Measurements from ENCODE around the gene HS3ST3B1. TPM values are rescaled to one million over a fixed set of nuclear protein-coding genes. Genes with fewer than 3 reads are reported as not detected.

HS3ST3B1 gene
- total RNA-seq (10 to 100 TPM; 37.5 to 37.6 TPM), polyA plus RNA-seq (10 to 100 TPM in 2 of 3 donors, 1 to 10 TPM in 1; 9.2 to 12.7 (median 11.8) TPM), total RNA-seq (14.3 to 64.9 (median 26.2) reads per million in 6 experiments)

GRCh38 chr17:14300575-14301278 is at the start of gene HS3ST3B1:
Gene HS3ST3B1, plus strand, starts transcription at chr17:14301081. Its CDS starts 438 bp downstream, at chr17:14301519.
- DNase-seq (peak; percentile 95 to 100 (median 99)), ATAC-seq (peak; percentile 80 to 82)
- POLR2A ChIA-PET: interaction anchor here (0.6 to 5.5 kb wide), 27 partner anchors 8 to 1283 kb away, joined by 3 to 101 read pairs (median 5); partner anchors contain the start of genes COX10 and ELAC2
- H3K9me3 Mint-ChIP-seq: no peaks in the 10 kb centered on the region
- peaks cover 14 to 34% (median 30%) of the 10 kb centered on the region in 5 donors for H3K27me3 Mint-ChIP-seq
- H3K36me3 Mint-ChIP-seq: peaks cover 0 to 11% (median 0%) of the 10 kb centered on the region in 3 donors
- peaks cover 43 to 73% (median 66%) of the 10 kb centered on the region in 4 donors for H3K4me1 Mint-ChIP-seq
- peak within 1 kb of the TSS; percentile 88 to 97 (median 95) for H3K27ac Mint-ChIP-seq
- H3K4me3 Mint-ChIP-seq: peak within 1 kb of the TSS; percentile 88 to 99 (median 97)

DNA sequence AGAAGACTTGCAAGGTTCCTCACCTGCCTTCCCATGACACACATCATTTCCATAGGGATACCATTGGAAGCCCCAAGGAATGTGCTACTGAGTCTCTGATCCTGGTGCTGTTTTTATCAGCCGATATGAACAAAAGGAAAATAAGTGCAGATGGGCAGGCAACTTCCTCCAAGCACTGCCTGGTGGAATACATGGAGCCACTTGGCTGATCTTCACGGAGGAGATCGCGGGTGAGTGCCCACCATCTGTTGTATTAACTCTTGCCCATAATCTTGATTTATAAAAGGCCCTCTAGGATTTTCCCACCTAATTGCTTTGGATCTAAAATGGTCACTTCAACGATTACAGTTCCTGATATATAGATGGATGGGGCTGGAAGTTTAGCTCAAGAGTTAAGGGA is 39.5 kb upstream of the HS3ST3B1 start:
- Mint-ChIP-seq H3K27me3 (peaks cover 0 to 5% (median 2%) of the 10 kb centered on the region in 5 donors), H3K4me3 (no peak overlapping the region), H3K9me3 (peaks cover 0 to 6% (median 0%) of the 10 kb centered on the region in 9 donors), H3K27ac (no peak overlapping the region), H3K36me3 (peaks cover 0 to 4% (median 0%) of the 10 kb centered on the region in 3 donors), H3K4me1 (peaks cover 0 to 5% (median 0%) of the 10 kb centered on the region in 4 donors)
- DNase-seq (no peak), ATAC-seq (no peak)
- POLR2A ChIA-PET: no interaction called here

DNA sequence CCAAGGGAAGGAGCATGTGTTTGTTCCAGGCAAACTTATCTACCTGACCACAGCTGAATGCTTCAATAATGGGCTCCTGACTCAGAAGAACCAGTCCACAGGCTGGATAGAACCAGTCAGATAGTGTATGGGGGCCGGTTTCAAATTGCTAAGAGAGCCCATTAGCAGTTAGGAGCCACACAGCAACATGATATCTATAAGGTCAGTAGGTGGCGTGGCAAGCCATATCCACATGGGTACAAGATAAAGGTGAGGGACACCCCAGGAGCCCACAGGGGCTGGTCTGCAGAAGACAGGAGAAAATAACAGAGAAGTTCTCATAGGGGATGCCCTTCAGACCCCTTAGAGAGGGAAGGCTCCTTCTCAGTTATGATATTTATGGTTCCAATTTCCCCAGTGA is 32.6 kb upstream of the HS3ST3B1 start:
- POLR2A ChIA-PET: no interaction called here
- peaks cover 0 to 10% (median 10%) of the 10 kb centered on the region in 4 donors for H3K4me1 Mint-ChIP-seq
- H3K4me3 Mint-ChIP-seq: no peak overlapping the region
- H3K9me3 Mint-ChIP-seq: peaks cover 0 to 7% (median 0%) of the 10 kb centered on the region in 9 donors
- H3K36me3 Mint-ChIP-seq: no peaks in the 10 kb centered on the region
- ATAC-seq (no peak), DNase-seq (peak in 2 of 10 donors; percentile 2)
- no peaks in the 10 kb centered on the region for H3K27me3 Mint-ChIP-seq
- no peak overlapping the region for H3K27ac Mint-ChIP-seq

- no peaks in the 10 kb centered on the region for H3K36me3 Mint-ChIP-seq
- ATAC-seq (no peak), DNase-seq (no peak)
- H3K9me3 Mint-ChIP-seq: peaks cover 0 to 11% (median under 1%) of the 10 kb centered on the region in 9 donors
- H3K27ac Mint-ChIP-seq: peak overlapping the region in 1 of 10 donors; percentile 4
- no peaks in the 10 kb centered on the region for H3K27me3 Mint-ChIP-seq
- H3K4me3 Mint-ChIP-seq: no peak overlapping the region
- POLR2A ChIA-PET: no interaction called here
- peaks cover 0 to 10% (median 10%) of the 10 kb centered on the region in 4 donors for H3K4me1 Mint-ChIP-seq
These were observed 31.4 kb upstream of the HS3ST3B1 start for GRCh38 chr17:14269473-14269872.

GRCh38 chr17:14270508-14270907 is 30.4 kb upstream of the HS3ST3B1 start:
- H3K27ac Mint-ChIP-seq: peak overlapping the region in 1 of 10 donors; percentile 70
- peaks cover 0 to 10% (median 10%) of the 10 kb centered on the region in 4 donors for H3K4me1 Mint-ChIP-seq
- DNase-seq (no peak), ATAC-seq (no peak)
- no peak overlapping the region for H3K4me3 Mint-ChIP-seq
- POLR2A ChIA-PET: no interaction called here
- H3K27me3 Mint-ChIP-seq: no peaks in the 10 kb centered on the region
- peaks cover 0 to 2% (median 0%) of the 10 kb centered on the region in 3 donors for H3K36me3 Mint-ChIP-seq
- H3K9me3 Mint-ChIP-seq: peaks cover 0 to 16% (median 2%) of the 10 kb centered on the region in 9 donors

DNA sequence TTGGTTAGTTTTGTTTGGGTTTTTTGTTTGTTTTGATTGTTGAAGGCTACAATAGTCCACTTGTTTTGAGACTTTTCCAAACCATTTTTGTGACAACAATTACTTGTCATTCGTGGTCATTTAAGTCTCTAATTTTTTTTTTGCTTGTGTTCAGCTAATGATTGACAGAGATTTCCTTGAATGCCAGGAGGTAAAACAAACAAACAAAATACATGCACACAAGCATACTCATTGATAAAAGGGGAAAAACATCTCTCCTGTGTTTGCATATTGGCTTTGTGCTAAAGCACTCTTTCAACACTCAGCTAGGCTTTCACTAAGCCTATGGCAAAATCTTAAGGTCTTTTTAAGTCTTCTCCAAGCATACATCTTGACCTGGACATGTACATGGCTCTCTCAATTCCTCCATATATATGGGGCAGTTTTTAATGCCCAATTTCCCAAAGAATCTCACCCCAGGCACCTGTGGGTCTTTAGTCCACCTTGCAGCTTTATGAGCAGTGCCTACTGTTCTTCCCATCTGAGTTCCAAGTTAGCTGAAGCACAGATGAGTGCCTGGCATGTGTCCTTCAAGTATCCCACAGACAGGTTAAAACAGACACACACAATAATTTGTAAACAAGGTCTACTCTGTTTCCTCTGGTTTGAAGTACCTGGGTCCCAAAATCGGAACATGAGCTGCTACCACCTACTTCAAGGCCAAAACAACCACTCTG is 24.2 kb upstream of the HS3ST3B1 start:
- Mint-ChIP-seq H3K9me3 (peaks cover 0 to 18% (median 3%) of the 10 kb centered on the region in 9 donors), H3K4me3 (no peak overlapping the region), H3K4me1 (peaks cover 0 to 2% (median 0%) of the 10 kb centered on the region in 4 donors), H3K27me3 (peaks cover 0 to 11% (median 4%) of the 10 kb centered on the region in 5 donors), H3K36me3 (peaks cover 0 to 8% (median 3%) of the 10 kb centered on the region in 3 donors), H3K27ac (no peak overlapping the region)
- DNase-seq: no peak
- POLR2A ChIA-PET: no interaction called here
- ATAC-seq: no peak

GRCh38 chr17:14281530-14281929 is 19.4 kb upstream of the HS3ST3B1 start:
- Mint-ChIP-seq H3K4me3 (no peak overlapping the region), H3K27me3 (peaks cover 5 to 29% (median 16%) of the 10 kb centered on the region in 5 donors), H3K27ac (no peak overlapping the region), H3K36me3 (no peaks in the 10 kb centered on the region), H3K4me1 (peaks cover 0 to 7% (median 0%) of the 10 kb centered on the region in 4 donors), H3K9me3 (no peaks in the 10 kb centered on the region)
- POLR2A ChIA-PET: no interaction called here
- no peak for ATAC-seq
- no peak for DNase-seq

GRCh38 chr17:14282726-14283125 is 18.2 kb upstream of the HS3ST3B1 start:
- Mint-ChIP-seq H3K27me3 (peaks cover 5 to 29% (median 14%) of the 10 kb centered on the region in 5 donors), H3K4me3 (no peak overlapping the region)

GRCh38 chr17:14289162-14289561 is 11.7 kb upstream of the HS3ST3B1 start:
- ATAC-seq: no peak
- H3K4me1 Mint-ChIP-seq: peaks cover 0 to 6% (median 0%) of the 10 kb centered on the region in 4 donors
- H3K36me3 Mint-ChIP-seq: no peaks in the 10 kb centered on the region
- DNase-seq: no peak
- H3K27me3 Mint-ChIP-seq: peaks cover 5 to 47% (median 38%) of the 10 kb centered on the region in 5 donors
- POLR2A ChIA-PET: no interaction called here
- H3K27ac Mint-ChIP-seq: no peak overlapping the region
- H3K4me3 Mint-ChIP-seq: no peak overlapping the region
- H3K9me3 Mint-ChIP-seq: peaks cover 0 to 4% (median 0%) of the 10 kb centered on the region in 9 donors

More at GRCh38 chr17:14282726-14283125, 18.2 kb upstream of the HS3ST3B1 start:
- POLR2A ChIA-PET: no interaction called here
- no peak for DNase-seq
- H3K27ac Mint-ChIP-seq: no peak overlapping the region
- ATAC-seq: no peak
- H3K36me3 Mint-ChIP-seq: no peaks in the 10 kb centered on the region
- no peaks in the 10 kb centered on the region for H3K9me3 Mint-ChIP-seq
- H3K4me1 Mint-ChIP-seq: peaks cover 0 to 7% (median 0%) of the 10 kb centered on the region in 4 donors

GRCh38 chr17:14294876-14295275 is 6.0 kb upstream of the HS3ST3B1 start:
- no peak overlapping the region for H3K27ac Mint-ChIP-seq
- H3K27me3 Mint-ChIP-seq: peaks cover 25 to 80% (median 69%) of the 10 kb centered on the region in 5 donors
- POLR2A ChIA-PET: interaction anchor here (0.6 to 0.7 kb wide), 2 partner anchors 50 to 334 kb away, joined by 4 to 7 read pairs; no protein-coding TSS in a partner anchor

DNA sequence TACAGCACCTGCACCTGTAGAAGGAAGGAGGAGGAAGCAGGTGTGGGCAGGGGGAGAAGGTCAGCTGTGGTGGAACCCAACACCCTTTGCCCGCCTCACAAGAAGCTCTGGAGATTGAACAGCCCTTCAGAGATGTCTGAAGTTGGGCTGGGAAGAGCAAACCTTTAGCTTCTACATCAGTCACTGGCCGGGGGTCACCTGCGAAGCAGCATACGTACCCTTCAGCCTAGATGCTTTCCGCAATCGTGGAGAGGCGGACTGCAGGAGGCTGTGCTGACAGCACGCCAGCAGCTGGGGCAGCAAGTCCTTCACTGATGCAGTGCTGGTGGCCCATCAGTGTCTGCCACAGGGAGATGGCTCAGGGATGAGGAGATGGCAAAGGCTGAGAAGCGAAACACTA is 5.2 kb upstream of the HS3ST3B1 start:
- Mint-ChIP-seq H3K9me3 (peaks cover 0 to 4% (median 0%) of the 10 kb centered on the region in 9 donors), H3K4me1 (peaks cover 31 to 51% (median 51%) of the 10 kb centered on the region in 4 donors), H3K27me3 (peaks cover 22 to 76% (median 66%) of the 10 kb centered on the region in 5 donors), H3K36me3 (peaks cover 0 to 2% (median 0%) of the 10 kb centered on the region in 3 donors), H3K27ac (no peak overlapping the region), H3K4me3 (peak overlapping the region in 6 of 10 donors; percentile 6 to 90 (median 48))
- DNase-seq (no peak), ATAC-seq (no peak)
- POLR2A ChIA-PET: interaction anchor here (0.6 to 0.7 kb wide), 2 partner anchors 174 to 335 kb away, joined by 4 to 7 read pairs; no protein-coding TSS in a partner anchor

More at GRCh38 chr17:14294876-14295275, 6.0 kb upstream of the HS3ST3B1 start:
- Mint-ChIP-seq H3K9me3 (peaks cover 0 to 4% (median 0%) of the 10 kb centered on the region in 9 donors), H3K4me3 (no peak overlapping the region), H3K36me3 (peaks cover 0 to 2% (median 0%) of the 10 kb centered on the region in 3 donors), H3K4me1 (peaks cover 25 to 43% (median 43%) of the 10 kb centered on the region in 4 donors)
- DNase-seq (no peak), ATAC-seq (no peak)

Data from naive thymus-derived CD8-positive, alpha-beta T cell (primary cell).